ENCODE data around the gene FGF6.

Gene FGF6

GRCh38 chr12:4439736-4440135, 5.9 kb downstream of the FGF6 start:
- TF ChIP-seq CTCF (IDR thresholded peaks at IDR 0.05), result no peak
- Histone ChIP-seq H3K4me3 (no peak overlapping the region), H3K27ac (no peak overlapping the region)
- DNase-seq (ENCODE audit: low spot score), result peak; percentile 7

GRCh38 chr12:4438834-4439596, 6.6 kb downstream of the FGF6 start:
- no peak for TF ChIP-seq CTCF (IDR thresholded peaks at IDR 0.05)
- no peak overlapping the region for H3K27ac ChIP-seq
- no peak overlapping the region for H3K4me3 ChIP-seq
- peak; percentile 8 for DNase-seq (ENCODE audit: low spot score)

- TF ChIP-seq CTCF (IDR thresholded peaks at IDR 0.05), result no peak
- peak; percentile 33 for DNase-seq (ENCODE audit: low spot score)
- H3K27ac ChIP-seq, result no peak overlapping the region
- no peak overlapping the region for H3K4me3 ChIP-seq
Observed at GRCh38 chr12:4435537-4435936, 10.1 kb downstream of the FGF6 start.

- DNase-seq (ENCODE audit: low spot score), result peak; percentile 41
- Histone ChIP-seq H3K4me3 (no peak overlapping the region), H3K27ac (no peak overlapping the region)
- no peak for TF ChIP-seq CTCF (IDR thresholded peaks at IDR 0.05)
Observed at GRCh38 chr12:4434706-4435425, 10.7 kb downstream of the FGF6 start.

GRCh38 chr12:4434301-4434700, 11.3 kb downstream of the FGF6 start:
- peak; percentile 45 for DNase-seq (ENCODE audit: low spot score)
- Histone ChIP-seq H3K4me3 (no peak overlapping the region), H3K27ac (no peak overlapping the region)
- TF ChIP-seq CTCF (IDR thresholded peaks at IDR 0.05), result no peak

GRCh38 chr12:4433745-4434058, 11.9 kb downstream of the FGF6 start:
- TF ChIP-seq CTCF (IDR thresholded peaks at IDR 0.05), result no peak
- Histone ChIP-seq H3K4me3 (no peak overlapping the region), H3K27ac (no peak overlapping the region)
- DNase-seq (ENCODE audit: low spot score), result no peak
